Gastroesophageal sphincter (tissue), 4 donors: ENCODE results near the gene NKX3-2. TPM values are rescaled to one million over a fixed set of nuclear protein-coding genes. Genes with fewer than 3 reads are reported as not detected.
"Not testable (repeated sequence)": the region's sequence is repeated elsewhere in the genome, so short reads cannot be mapped to it uniquely, and the experiment has no call there.

Source experiments
- ATAC-seq: fragments of 150-250 bp; one replicate; pipeline ENCODE4 v1.9.1; 2016; ENCODE audit warnings: mild to moderate bottlenecking, moderate library complexity
- H3K27ac ChIP-seq, 4 donors: fragments of 200-600 bp; sonication (generic) in 3 of 4; 1 replicate in 3 of 4; 2 replicates in 1 of 4; pipeline ENCODE4 v1.5.1; 2016 to 2019
- H3K27me3 ChIP-seq: fragments of 200-600 bp; sonication (generic); one replicate; pipeline ENCODE4 v1.5.1; 2019
- H3K36me3 ChIP-seq, 2 donors: fragments of 200-600 bp; sonication (generic); one replicate each; pipeline ENCODE4 v1.5.1; 2019; ENCODE audit warnings: control low read depth in 1 of 2
- H3K4me1 ChIP-seq, 3 donors: fragments of 200-600 bp; sonication (generic); 1 replicate in 2 of 3; 2 replicates in 1 of 3; pipeline ENCODE4 v1.5.1; 2016 to 2019; ENCODE audit warnings: control low read depth in 2 of 3
- H3K4me3 ChIP-seq, 2 donors: fragments of 200-600 bp; sonication (generic); one replicate each; pipeline ENCODE4 v1.5.1; 2019; ENCODE audit warnings: mild to moderate bottlenecking in 1 of 2, moderate library complexity in 1 of 2
- H3K9me3 ChIP-seq, 3 donors: fragments of 200-600 bp; sonication (generic); one replicate each; pipeline ENCODE4 v1.5.1; 2017 to 2019; ENCODE audit warnings: control low read depth in 2 of 3
- EP300 ChIP-seq: sonication (generic); formaldehyde crosslinking; IDR thresholded peaks from one replicate; pipeline ENCODE4 v1.6.1; 2017; ENCODE audit warnings: antibody characterized with exemption, mild to moderate bottlenecking
- POLR2A ChIP-seq, 2 donors: fragments of 450-650 bp; IDR thresholded peaks; one replicate each; pipeline ENCODE4 v1.6.1; 2017; ENCODE audit warnings: antibody characterized with exemption in 2 of 2, mild to moderate bottlenecking in 2 of 2, moderate library complexity in 1 of 2
- POLR2AphosphoS5 ChIP-seq: sonication (generic); formaldehyde crosslinking; IDR thresholded peaks from one replicate; pipeline ENCODE4 v1.6.1; 2017; ENCODE audit warnings: antibody characterized with exemption
- WGBS, 2 donors: methylation state at CpG; one replicate each; pipeline ENCODE4 v1.1.5; 2018; ENCODE audit warnings: low coverage in 1 of 2; 5-methylcytosine and 5-hydroxymethylcytosine counted together
- total RNA-seq, 4 donors: library from RNA; depleted of rRNA; stranded (reverse); fragments of >200 nt; gene quantifications; one replicate each; pipeline ENCODE4 v1.1.0, GENCODE V29; 2016
- TF ChIP-seq, protein P1 (sequence below), 4 experiments: fragments of 200-600 bp in 2 of 4; fragments of 450-650 bp in 2 of 4; sonication (generic) in 1 of 4; IDR thresholded peaks; one replicate each; pipeline ENCODE4 v1.5.1; 2017 to 2019; ENCODE audit warnings: antibody characterized with exemption in 4 of 4, mild to moderate bottlenecking in 2 of 4, moderate library complexity in 2 of 4

NKX3-2 gene
- total RNA-seq, 4 donors from 2014 or later, result 0.62 to 5.5 (median 3.0) TPM

DNA sequence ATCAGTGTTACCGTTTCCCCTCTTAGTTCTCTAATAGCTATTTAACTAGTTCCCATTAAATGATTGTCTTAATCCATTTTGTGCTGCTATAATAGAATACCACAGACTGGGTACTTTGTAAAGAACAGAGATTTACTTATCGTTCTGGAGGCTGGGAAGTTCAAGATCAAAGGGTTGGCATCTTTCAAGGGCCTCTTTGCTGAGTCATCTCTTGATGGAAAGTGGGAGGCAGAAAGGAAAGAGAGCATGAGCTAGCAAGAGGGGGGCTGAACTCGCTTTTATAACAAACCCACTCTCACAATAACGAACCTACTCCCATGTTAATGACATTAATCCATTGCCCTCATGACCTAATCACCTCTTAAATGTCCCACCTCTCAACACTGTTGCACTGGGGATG, 17.4 kb upstream of the NKX3-2 start:
- TF ChIP-seq POLR2AphosphoS5 (no peak), EP300 (no peak), POLR2A (IDR thresholded peaks at IDR 0.05) (no peak)
- TF ChIP-seq, protein P1, sequence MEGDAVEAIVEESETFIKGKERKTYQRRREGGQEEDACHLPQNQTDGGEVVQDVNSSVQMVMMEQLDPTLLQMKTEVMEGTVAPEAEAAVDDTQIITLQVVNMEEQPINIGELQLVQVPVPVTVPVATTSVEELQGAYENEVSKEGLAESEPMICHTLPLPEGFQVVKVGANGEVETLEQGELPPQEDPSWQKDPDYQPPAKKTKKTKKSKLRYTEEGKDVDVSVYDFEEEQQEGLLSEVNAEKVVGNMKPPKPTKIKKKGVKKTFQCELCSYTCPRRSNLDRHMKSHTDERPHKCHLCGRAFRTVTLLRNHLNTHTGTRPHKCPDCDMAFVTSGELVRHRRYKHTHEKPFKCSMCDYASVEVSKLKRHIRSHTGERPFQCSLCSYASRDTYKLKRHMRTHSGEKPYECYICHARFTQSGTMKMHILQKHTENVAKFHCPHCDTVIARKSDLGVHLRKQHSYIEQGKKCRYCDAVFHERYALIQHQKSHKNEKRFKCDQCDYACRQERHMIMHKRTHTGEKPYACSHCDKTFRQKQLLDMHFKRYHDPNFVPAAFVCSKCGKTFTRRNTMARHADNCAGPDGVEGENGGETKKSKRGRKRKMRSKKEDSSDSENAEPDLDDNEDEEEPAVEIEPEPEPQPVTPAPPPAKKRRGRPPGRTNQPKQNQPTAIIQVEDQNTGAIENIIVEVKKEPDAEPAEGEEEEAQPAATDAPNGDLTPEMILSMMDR (IDR thresholded peaks at IDR 0.05), result no peak
- 38 to 54% methylated on average over 3 of the region's 4 CpGs for WGBS, 2 donors
- peaks cover 0 to 7% of the 10 kb centered on the region in 2 donors for H3K36me3 ChIP-seq
- no peak for ATAC-seq
- no peaks in the 10 kb centered on the region for H3K9me3 ChIP-seq
- H3K27me3 ChIP-seq, result peaks cover 7% of the 10 kb centered on the region
- H3K4me3 ChIP-seq, result no peak overlapping the region
- H3K27ac ChIP-seq, result no peak overlapping the region
- no peaks in the 10 kb centered on the region for H3K4me1 ChIP-seq

DNA sequence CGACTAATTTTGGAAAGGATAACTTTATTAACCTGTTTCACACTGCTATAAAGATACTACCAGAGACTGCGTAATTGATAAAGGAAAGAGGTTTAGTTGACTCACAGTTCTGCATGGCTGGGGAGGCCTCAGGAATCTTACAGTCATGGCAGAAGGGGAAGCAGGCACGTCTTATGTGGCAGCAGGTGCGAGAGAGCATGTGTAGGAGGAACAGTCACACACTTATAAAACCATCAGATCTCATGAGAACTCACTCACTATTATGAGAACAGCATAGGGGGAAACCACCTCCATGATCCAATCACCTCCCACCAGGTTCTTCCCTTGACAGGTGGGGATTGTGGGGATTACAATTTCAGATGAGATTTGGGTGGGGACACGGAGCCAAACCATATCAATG, 15.8 kb upstream of the NKX3-2 start:
- not testable (repeated sequence) for H3K4me1 ChIP-seq, ATAC-seq, H3K36me3 ChIP-seq, H3K27me3 ChIP-seq, H3K27ac ChIP-seq, H3K9me3 ChIP-seq, H3K4me3 ChIP-seq
- WGBS, 2 donors, result 57 to 65% methylated on average over 5 of the region's 5 CpGs

DNA sequence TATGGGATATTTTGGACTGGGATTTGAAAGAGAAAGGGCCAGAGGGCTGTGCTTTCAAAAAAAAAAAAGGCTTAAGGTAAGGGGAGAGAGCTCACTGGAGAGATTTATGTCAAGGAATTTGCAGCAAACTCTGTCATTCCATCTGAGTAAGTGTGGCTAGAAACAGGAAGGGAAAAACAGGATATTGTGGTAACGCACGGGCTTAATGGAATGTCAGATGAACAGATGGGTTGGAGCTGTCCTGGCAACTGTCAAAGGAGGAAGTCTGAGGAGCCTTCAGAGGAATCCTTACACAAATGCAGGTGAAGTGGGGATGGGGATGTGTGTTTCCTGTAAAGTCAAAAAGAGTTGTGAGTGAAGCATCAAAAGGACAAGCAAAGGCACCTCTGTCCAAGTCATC, 15.1 kb upstream of the NKX3-2 start:
- Histone ChIP-seq H3K27me3 (peaks cover 7% of the 10 kb centered on the region), H3K9me3 (no peaks in the 10 kb centered on the region), H3K4me1 (no peaks in the 10 kb centered on the region), H3K27ac (no peak overlapping the region), H3K4me3 (no peak overlapping the region), H3K36me3 (no peaks in the 10 kb centered on the region)
- WGBS, 2 donors, result 7 to 20% methylated on average over 1 to 2 of the region's 2 CpGs
- no peak for TF ChIP-seq EP300
- no peak for TF ChIP-seq POLR2A (IDR thresholded peaks at IDR 0.05)
- TF ChIP-seq, protein P1 (IDR thresholded peaks at IDR 0.05), result no peak
- TF ChIP-seq POLR2AphosphoS5, result no peak
- no peak for ATAC-seq

DNA sequence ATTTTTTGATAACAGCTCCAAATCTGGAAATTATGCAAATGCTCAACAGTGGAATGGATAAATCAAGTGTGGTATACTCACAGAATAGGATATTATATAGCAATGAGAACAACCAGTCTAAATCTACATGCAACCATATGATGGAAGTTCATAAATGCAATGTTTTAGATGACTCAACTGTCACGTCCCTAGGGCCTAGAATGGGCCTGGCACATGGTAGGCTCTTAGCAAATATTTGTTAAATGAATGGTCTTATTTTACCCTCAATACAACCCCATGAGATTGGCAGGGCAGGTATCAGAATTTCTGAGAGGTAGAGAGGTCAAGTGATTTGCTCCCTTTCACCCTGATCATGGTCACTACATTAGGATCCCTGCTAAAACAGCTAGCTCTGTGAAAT, 14.6 kb upstream of the NKX3-2 start:
- TF ChIP-seq, protein P1 (IDR thresholded peaks at IDR 0.05), result no peak
- TF ChIP-seq EP300 (no peak), POLR2AphosphoS5 (no peak), POLR2A (IDR thresholded peaks at IDR 0.05) (no peak)
- H3K36me3 ChIP-seq, result no peaks in the 10 kb centered on the region
- ATAC-seq, result no peak

DNA sequence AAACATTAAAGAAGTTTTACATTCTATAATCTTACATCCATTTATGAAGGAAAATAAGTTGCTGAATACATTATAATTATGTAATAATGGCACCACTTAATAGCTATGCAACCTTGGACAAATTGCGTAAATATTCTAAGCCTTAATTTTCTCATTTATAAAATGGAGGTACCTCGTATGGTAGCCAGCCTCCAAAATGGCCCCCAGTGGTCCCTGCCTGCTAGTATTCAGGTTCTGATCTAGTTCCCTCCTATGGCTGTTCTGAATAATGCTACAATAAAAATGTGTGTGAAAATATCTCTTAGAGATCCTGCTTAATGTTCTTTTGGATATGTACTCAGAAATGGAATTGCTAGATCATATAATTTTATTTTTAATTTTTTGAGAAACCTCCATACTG, 11.0 kb upstream of the NKX3-2 start:
- peaks cover 0 to 21% (median 0%) of the 10 kb centered on the region in 3 donors for H3K9me3 ChIP-seq
- H3K27ac ChIP-seq, result no peak overlapping the region
- H3K4me1 ChIP-seq, result no peaks in the 10 kb centered on the region
- TF ChIP-seq POLR2AphosphoS5 (no peak), POLR2A (IDR thresholded peaks at IDR 0.05) (no peak), EP300 (no peak)
- TF ChIP-seq, protein P1 (IDR thresholded peaks at IDR 0.05), result no peak
- no peaks in the 10 kb centered on the region for H3K36me3 ChIP-seq
- 76 to 92% methylated on average over 2 of the region's 2 CpGs for WGBS, 2 donors
- ATAC-seq, result no peak
- peaks cover 39% of the 10 kb centered on the region for H3K27me3 ChIP-seq
- no peak overlapping the region for H3K4me3 ChIP-seq

More for the DNA sequence above, 14.6 kb upstream of the NKX3-2 start:
- H3K4me1 ChIP-seq, result no peaks in the 10 kb centered on the region
- no peak overlapping the region for H3K4me3 ChIP-seq
- H3K9me3 ChIP-seq, result no peaks in the 10 kb centered on the region
- H3K27ac ChIP-seq, result no peak overlapping the region
- WGBS, 2 donors, result 20 to 54% methylated on average over 1 of the region's 1 CpG
- H3K27me3 ChIP-seq, result peaks cover 12% of the 10 kb centered on the region
